ENCODE measurements around the gene PLEKHG5. TPM values are rescaled to one million over a fixed set of nuclear protein-coding genes. Genes with fewer than 3 reads are reported as not detected.
"Not testable (repeated sequence)": the region's sequence is repeated elsewhere in the genome, so short reads cannot be mapped to it uniquely, and the experiment has no call there.

Gene PLEKHG5
- total and polyA plus RNA-seq, 10 of the 15 experiments (the other 5 are each of a cell fraction or from before 2014, with no cell fraction given) = 0.04 to 1.1 (median 0.18) TPM; not detected in 1

DNA sequence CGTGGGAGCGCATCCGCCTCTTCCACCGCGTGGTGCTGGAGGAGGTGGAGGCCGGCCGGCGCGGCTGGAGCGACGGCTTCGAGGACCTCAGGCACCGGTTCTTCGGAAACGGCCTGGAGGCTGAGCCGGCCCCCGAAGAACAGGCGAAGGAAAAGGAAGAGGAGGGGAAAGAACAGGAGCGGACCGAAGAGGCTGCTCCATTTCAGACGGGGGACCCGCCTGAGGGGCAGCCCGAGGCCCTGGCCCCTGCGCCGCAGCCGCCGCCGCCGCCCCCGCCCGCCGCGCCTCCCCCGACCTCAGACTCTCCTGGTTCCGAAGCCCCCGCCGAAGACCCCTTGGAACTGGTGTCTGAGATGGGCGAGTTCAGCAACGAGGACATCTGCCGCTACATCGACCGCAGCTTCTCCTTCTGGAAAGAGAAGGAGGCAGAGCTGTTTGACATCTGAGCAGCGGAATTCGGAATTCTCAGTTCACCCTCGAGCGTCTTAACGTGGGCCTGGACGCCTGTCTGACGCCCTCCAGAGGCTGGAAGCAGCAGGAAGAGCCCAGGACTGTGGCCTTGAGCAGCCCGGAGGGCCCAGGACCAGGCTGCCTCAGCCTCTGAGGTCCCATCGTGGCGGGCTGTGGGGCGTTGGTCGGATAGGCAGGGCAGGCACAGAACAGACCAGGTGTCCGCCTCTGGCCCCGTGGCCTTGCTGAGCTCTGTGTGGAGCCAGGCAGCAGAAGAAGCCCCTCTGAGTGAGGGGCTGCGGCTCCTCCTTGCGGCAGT lies 35.5 kb downstream of the PLEKHG5 start:
- WGBS (ENCODE audit: insufficient coverage, insufficient replicate concordance, low lambda C conversion rate, missing lambda C conversion rate) = 30% methylated on average over 45 of the region's 58 CpGs
- RAD21 ChIA-PET (ENCODE audit: unreplicated experiment); SMC1A ChIA-PET (ENCODE audit: uncharacterized antibody, unreplicated experiment); H3K4me1 ChIP-seq (ENCODE audit: control insufficient read depth, insufficient read depth, low read length); H3K9me3 ChIP-seq (replicated peaks; ENCODE audit: control insufficient read depth, insufficient read depth, low read length); FAIRE-seq; intact Hi-C loops (cut with micrococcal nuclease; ENCODE audit: unreplicated experiment); H3K27ac ChIP-seq (ENCODE audit: control insufficient read depth, insufficient read depth); H2AFZ ChIP-seq (ENCODE audit: control insufficient read depth, low read depth, low read length); H4K20me1 ChIP-seq (ENCODE audit: control insufficient read depth, insufficient read depth); H3K36me3 ChIP-seq (ENCODE audit: control insufficient read depth in 2 of 2, insufficient read depth in 2 of 2, low read length in 1 of 2); POLR2A ChIA-PET; H3K79me2 ChIP-seq (ENCODE audit: control insufficient read depth, insufficient read depth, low read length); ATAC-seq; BruUV-seq (replicated peaks); in situ Hi-C loops (cut with MboI); CTCF ChIA-PET; H3K4me3 ChIP-seq; H3K27me3 ChIP-seq (replicated peaks in 1 of 2; ENCODE audit: control insufficient read depth in 2 of 2, insufficient read depth in 2 of 2, low read length in 1 of 2); H3K9ac ChIP-seq (ENCODE audit: control insufficient read depth, insufficient read depth, low read length); DNase-seq (ENCODE audit: low read depth, low spot score); H3K4me2 ChIP-seq (ENCODE audit: control insufficient read depth, insufficient read depth): not testable (repeated sequence)

DNA sequence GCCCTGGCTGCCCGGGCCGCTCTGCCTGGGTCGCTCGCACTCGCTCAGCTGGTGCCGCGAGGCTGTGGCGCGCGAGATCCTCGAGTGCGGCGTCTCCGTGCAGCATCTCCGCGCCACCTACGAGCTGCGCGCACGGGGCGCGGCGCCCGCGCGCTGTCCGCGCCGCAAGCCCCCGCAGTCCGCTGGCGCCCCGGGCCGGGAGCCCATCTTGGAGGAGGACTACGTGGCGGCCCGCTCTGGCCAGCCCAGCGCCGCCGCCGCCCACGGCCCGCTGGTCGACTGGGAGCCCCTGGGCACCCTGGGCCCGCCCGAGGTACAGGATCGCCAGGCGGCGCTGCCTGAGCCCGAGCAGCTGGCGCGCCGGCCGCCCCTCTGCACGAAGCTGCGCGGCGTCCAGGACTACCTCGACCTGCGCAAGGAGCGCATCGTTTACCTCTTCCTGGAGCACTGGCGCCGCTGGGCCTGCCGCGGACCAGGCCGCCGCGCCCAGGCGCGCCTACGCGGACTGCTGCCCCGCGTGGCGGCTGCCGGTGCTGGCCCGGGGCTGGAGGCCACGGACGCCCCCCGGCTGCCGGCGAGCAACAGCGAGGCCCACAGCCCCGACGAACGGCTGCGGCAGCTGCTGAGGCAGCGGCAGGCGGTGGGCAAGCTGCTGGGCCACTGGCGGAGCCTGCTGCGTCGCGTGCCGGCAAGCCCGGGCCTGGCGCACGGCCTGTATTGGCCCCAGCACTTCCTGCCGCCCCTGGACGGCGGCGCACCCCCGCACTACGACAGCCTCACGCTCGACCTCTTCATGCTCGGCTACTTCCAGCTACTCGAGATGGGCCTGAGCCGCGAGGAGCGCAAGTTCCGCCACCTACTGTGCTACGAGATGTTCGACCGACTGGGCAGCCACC lies 36.4 kb downstream of the PLEKHG5 start:
- H3K27me3 ChIP-seq (replicated peaks in 1 of 2; ENCODE audit: control insufficient read depth in 2 of 2, insufficient read depth in 2 of 2, low read length in 1 of 2) = peaks cover 0 to 4% of the 10 kb centered on the region in 2 experiments; a peak in 2 of 4 replicates

More for the DNA sequence above, 36.4 kb downstream of the PLEKHG5 start:
- Histone ChIP-seq H3K27ac (ENCODE audit: control insufficient read depth, insufficient read depth) (no peak overlapping the region), H3K36me3 (ENCODE audit: control insufficient read depth in 2 of 2, insufficient read depth in 2 of 2, low read length in 1 of 2) (no peaks in the 10 kb centered on the region), H4K20me1 (ENCODE audit: control insufficient read depth, insufficient read depth) (no peaks in the 10 kb centered on the region), H3K79me2 (ENCODE audit: control insufficient read depth, insufficient read depth, low read length) (no peaks in the 10 kb centered on the region), H3K4me1 (ENCODE audit: control insufficient read depth, insufficient read depth, low read length) (no peaks in the 10 kb centered on the region), H3K9ac (ENCODE audit: control insufficient read depth, insufficient read depth, low read length) (no peak overlapping the region), H3K9me3 (replicated peaks; ENCODE audit: control insufficient read depth, insufficient read depth, low read length) (no peaks in the 10 kb centered on the region), H2AFZ (ENCODE audit: control insufficient read depth, low read depth, low read length) (no peak overlapping the region), H3K4me2 (ENCODE audit: control insufficient read depth, insufficient read depth) (no peak overlapping the region), H3K4me3 (no peak overlapping the region)
- RAD21 ChIA-PET (ENCODE audit: unreplicated experiment) = no interaction called here
- POLR2A ChIA-PET = no interaction called here
- in situ Hi-C loops (cut with MboI) = no loop called here
- 13% methylated on average over 59 of the region's 115 CpGs for WGBS (ENCODE audit: insufficient coverage, insufficient replicate concordance, low lambda C conversion rate, missing lambda C conversion rate)
- FAIRE-seq (no peak), DNase-seq (ENCODE audit: low read depth, low spot score) (no peak), ATAC-seq (peak; percentile 28)
- BruUV-seq (replicated peaks) = no TSS peak
- CTCF ChIA-PET = no interaction called here
- no peak for TF ChIP-seq KDM1A (IDR thresholded peaks at IDR 0.05; ENCODE audit: borderline replicate concordance)
- TF ChIP-seq POLR2AphosphoS5 (IDR thresholded peaks at IDR 0.05; ENCODE audit: low read length) = no peak
- TF ChIP-seq HDAC6 (IDR thresholded peaks at IDR 0.05; ENCODE audit: unreplicated experiment) = peak; percentile 80
- no peak for TF ChIP-seq RELA (IDR thresholded peaks at IDR 0.05; ENCODE audit: borderline replicate concordance, partially characterized antibody)
- TF ChIP-seq, protein P1, sequence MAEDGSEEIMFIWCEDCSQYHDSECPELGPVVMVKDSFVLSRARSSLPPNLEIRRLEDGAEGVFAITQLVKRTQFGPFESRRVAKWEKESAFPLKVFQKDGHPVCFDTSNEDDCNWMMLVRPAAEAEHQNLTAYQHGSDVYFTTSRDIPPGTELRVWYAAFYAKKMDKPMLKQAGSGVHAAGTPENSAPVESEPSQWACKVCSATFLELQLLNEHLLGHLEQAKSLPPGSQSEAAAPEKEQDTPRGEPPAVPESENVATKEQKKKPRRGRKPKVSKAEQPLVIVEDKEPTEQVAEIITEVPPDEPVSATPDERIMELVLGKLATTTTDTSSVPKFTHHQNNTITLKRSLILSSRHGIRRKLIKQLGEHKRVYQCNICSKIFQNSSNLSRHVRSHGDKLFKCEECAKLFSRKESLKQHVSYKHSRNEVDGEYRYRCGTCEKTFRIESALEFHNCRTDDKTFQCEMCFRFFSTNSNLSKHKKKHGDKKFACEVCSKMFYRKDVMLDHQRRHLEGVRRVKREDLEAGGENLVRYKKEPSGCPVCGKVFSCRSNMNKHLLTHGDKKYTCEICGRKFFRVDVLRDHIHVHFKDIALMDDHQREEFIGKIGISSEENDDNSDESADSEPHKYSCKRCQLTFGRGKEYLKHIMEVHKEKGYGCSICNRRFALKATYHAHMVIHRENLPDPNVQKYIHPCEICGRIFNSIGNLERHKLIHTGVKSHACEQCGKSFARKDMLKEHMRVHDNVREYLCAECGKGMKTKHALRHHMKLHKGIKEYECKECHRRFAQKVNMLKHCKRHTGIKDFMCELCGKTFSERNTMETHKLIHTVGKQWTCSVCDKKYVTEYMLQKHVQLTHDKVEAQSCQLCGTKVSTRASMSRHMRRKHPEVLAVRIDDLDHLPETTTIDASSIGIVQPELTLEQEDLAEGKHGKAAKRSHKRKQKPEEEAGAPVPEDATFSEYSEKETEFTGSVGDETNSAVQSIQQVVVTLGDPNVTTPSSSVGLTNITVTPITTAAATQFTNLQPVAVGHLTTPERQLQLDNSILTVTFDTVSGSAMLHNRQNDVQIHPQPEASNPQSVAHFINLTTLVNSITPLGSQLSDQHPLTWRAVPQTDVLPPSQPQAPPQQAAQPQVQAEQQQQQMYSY (CRISPR knock-in tag; IDR thresholded peaks at IDR 0.05) = no peak
- TF ChIP-seq, protein P2, sequence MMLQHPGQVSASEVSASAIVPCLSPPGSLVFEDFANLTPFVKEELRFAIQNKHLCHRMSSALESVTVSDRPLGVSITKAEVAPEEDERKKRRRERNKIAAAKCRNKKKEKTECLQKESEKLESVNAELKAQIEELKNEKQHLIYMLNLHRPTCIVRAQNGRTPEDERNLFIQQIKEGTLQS (IDR thresholded peaks at IDR 0.05; ENCODE audit: borderline replicate concordance, extremely low read depth, low read depth, low read length) = no peak
- TF ChIP-seq BHLHE40 (IDR thresholded peaks at IDR 0.05; ENCODE audit: borderline replicate concordance in 1 of 2, low read depth in 2 of 2, low read length in 1 of 2) = peak in 1 of 2 experiments; percentile 45; a peak in 1 of 4 replicates
- SMC1A ChIA-PET (ENCODE audit: uncharacterized antibody, unreplicated experiment) = no interaction called here
- intact Hi-C loops (cut with micrococcal nuclease; ENCODE audit: unreplicated experiment) = no loop called here

All from GM12878 (cell line).